ENCODE results near the gene INPP5D.

Gene INPP5D

GRCh38 chr2:233209533-233210171 lies 149.5 kb downstream of the INPP5D start:
- DNase-seq (ENCODE audit: low spot score): no peak

GRCh38 chr2:233210281-233210680 lies 150.1 kb downstream of the INPP5D start:
- DNase-seq (ENCODE audit: low spot score): no peak

- peak; percentile 61 for DNase-seq (ENCODE audit: low spot score)
These were observed 150.9 kb downstream of the INPP5D start for GRCh38 chr2:233210843-233211547.

GRCh38 chr2:233211548-233211895 lies 151.4 kb downstream of the INPP5D start:
- no peak for DNase-seq (ENCODE audit: low spot score)

GRCh38 chr2:233213011-233213410 lies 152.9 kb downstream of the INPP5D start:
- no peak for DNase-seq (ENCODE audit: low spot score)

- no peak for DNase-seq (ENCODE audit: low spot score)
These were observed 153.8 kb downstream of the INPP5D start for GRCh38 chr2:233213975-233214374.

- DNase-seq (ENCODE audit: low spot score): no peak
These were observed 157.8 kb downstream of the INPP5D start for GRCh38 chr2:233217892-233218377.

- DNase-seq (ENCODE audit: low spot score): no peak
These were observed 158.7 kb downstream of the INPP5D start for GRCh38 chr2:233218836-233219235.

GRCh38 chr2:233219848-233220247 lies 159.7 kb downstream of the INPP5D start:
- no peak for DNase-seq (ENCODE audit: low spot score)

- DNase-seq (ENCODE audit: low spot score): no peak
These were observed 161.4 kb downstream of the INPP5D start for GRCh38 chr2:233221378-233222063.

GRCh38 chr2:233223059-233223894 lies 163.1 kb downstream of the INPP5D start:
- no peak for DNase-seq (ENCODE audit: low spot score)

- DNase-seq (ENCODE audit: low spot score): no peak
These were observed 165.3 kb downstream of the INPP5D start for GRCh38 chr2:233225230-233226068.

- no peak for DNase-seq (ENCODE audit: low spot score)
These were observed 166.4 kb downstream of the INPP5D start for GRCh38 chr2:233226511-233227031.

GRCh38 chr2:233227346-233227978 lies 167.3 kb downstream of the INPP5D start:
- no peak for DNase-seq (ENCODE audit: low spot score)

GRCh38 chr2:233228376-233228775 lies 168.2 kb downstream of the INPP5D start:
- DNase-seq (ENCODE audit: low spot score): no peak

- no peak for DNase-seq (ENCODE audit: low spot score)
These were observed 173.6 kb downstream of the INPP5D start for GRCh38 chr2:233233618-233234230.

- no peak for DNase-seq (ENCODE audit: low spot score)
These were observed 174.1 kb downstream of the INPP5D start for GRCh38 chr2:233234264-233234663.

- no peak for DNase-seq (ENCODE audit: low spot score)
These were observed 174.9 kb downstream of the INPP5D start for GRCh38 chr2:233234996-233235395.

- no peak for DNase-seq (ENCODE audit: low spot score)
These were observed 175.8 kb downstream of the INPP5D start for GRCh38 chr2:233235977-233236376.
